DND-41 (cell line): Measurements from ENCODE around the gene SLC24A3.

Experiments used
- ATAC-seq: fragments of 200-7000 bp; cut with Tn5 transposase; 3 replicates; pipeline ENCODE4 v1.9.1; 2021; ENCODE audit warnings: low read depth; ENCODE audit not compliant: insufficient read depth
- DNase-seq: peaks from one replicate; pipeline ENCODE4 v3.0.0-alpha.2; 2020
- H2AFZ ChIP-seq: 2 replicates; pipeline ENCODE4 v1.6.0; 2012; ENCODE audit warnings: low read depth, low read length
- H3K27ac ChIP-seq: 2 replicates; pipeline ENCODE4 v1.5.1; 2012; ENCODE audit warnings: low read length, inconsistent platforms
- H3K27me3 ChIP-seq: fragments of 200-600 bp; sonication (generic); 2 replicates; pipeline ENCODE4 v1.6.0; 2012; ENCODE audit warnings: low read length, mild to moderate bottlenecking, inconsistent platforms; ENCODE audit not compliant: insufficient read depth, poor library complexity
- H3K36me3 ChIP-seq: 2 replicates; pipeline ENCODE4 v1.5.1; 2012; ENCODE audit warnings: low read length, inconsistent platforms; ENCODE audit not compliant: insufficient read depth
- H3K4me1 ChIP-seq: 2 replicates; pipeline ENCODE4 v1.5.1; 2012; ENCODE audit warnings: mild to moderate bottlenecking, low read length; ENCODE audit not compliant: insufficient read depth
- H3K4me2 ChIP-seq: 2 replicates; pipeline ENCODE4 v1.6.0; 2012; ENCODE audit warnings: mild to moderate bottlenecking, moderate library complexity, low read length, inconsistent platforms; ENCODE audit not compliant: insufficient read depth
- H3K4me3 ChIP-seq, 2 experiments: fragments of 200-600 bp in 1 of 2; shearing (Covaris generic) in 1 of 2; 2 replicates each; pipeline ENCODE4 v1.5.1; 2012 to 2016; ENCODE audit warnings: inconsistent platforms in 2 of 2, low read length in 2 of 2, mild to moderate bottlenecking in 2 of 2, low read depth in 1 of 2, moderate library complexity in 1 of 2
- H3K79me2 ChIP-seq: 2 replicates; pipeline ENCODE4 v1.6.0; 2012; ENCODE audit warnings: low read length, inconsistent platforms; ENCODE audit not compliant: insufficient read depth
- H3K9ac ChIP-seq: 2 replicates; pipeline ENCODE4 v1.6.0; 2012; ENCODE audit warnings: low read depth, mild to moderate bottlenecking, inconsistent platforms, low read length, moderate library complexity
- H3K9me3 ChIP-seq: 2 replicates; pipeline ENCODE4 v1.5.1; 2012; ENCODE audit warnings: low read length, moderate library complexity, mild to moderate bottlenecking, inconsistent platforms; ENCODE audit not compliant: insufficient read depth, severe bottlenecking
- H4K20me1 ChIP-seq: 2 replicates; pipeline ENCODE4 v1.6.0; 2012; ENCODE audit warnings: low read length; ENCODE audit not compliant: insufficient read depth
- EZH2 ChIP-seq: IDR thresholded peaks from 3 replicates; pipeline ENCODE4 v1.6.1; 2012; ENCODE audit warnings: borderline replicate concordance, low read depth, mild to moderate bottlenecking, moderate library complexity, low read length, inconsistent platforms; ENCODE audit not compliant: severe bottlenecking
- TF ChIP-seq, protein P1 (sequence below): IDR thresholded peaks from 2 replicates; pipeline ENCODE4 v1.5.1; 2012; ENCODE audit warnings: borderline replicate concordance, low read length, moderate library complexity, mild to moderate bottlenecking; ENCODE audit not compliant: poor library complexity, severe bottlenecking; ENCODE audit errors: extremely low read depth

Gene SLC24A3

GRCh38 chr20:19427480-19427879, 215.0 kb downstream of the SLC24A3 start:
- H3K79me2 ChIP-seq = no peaks in the 10 kb centered on the region
- H3K27ac ChIP-seq = no peak overlapping the region
- no peaks in the 10 kb centered on the region for H3K27me3 ChIP-seq
- ATAC-seq (no peak), DNase-seq (no peak)
- no peak overlapping the region for H3K9ac ChIP-seq
- no peak overlapping the region for H3K4me3 ChIP-seq
- no peak overlapping the region for H2AFZ ChIP-seq
- no peak overlapping the region for H3K4me2 ChIP-seq
- H3K9me3 ChIP-seq = no peaks in the 10 kb centered on the region
- H3K4me1 ChIP-seq = no peaks in the 10 kb centered on the region
- no peak for TF ChIP-seq EZH2
- TF ChIP-seq, protein P1, sequence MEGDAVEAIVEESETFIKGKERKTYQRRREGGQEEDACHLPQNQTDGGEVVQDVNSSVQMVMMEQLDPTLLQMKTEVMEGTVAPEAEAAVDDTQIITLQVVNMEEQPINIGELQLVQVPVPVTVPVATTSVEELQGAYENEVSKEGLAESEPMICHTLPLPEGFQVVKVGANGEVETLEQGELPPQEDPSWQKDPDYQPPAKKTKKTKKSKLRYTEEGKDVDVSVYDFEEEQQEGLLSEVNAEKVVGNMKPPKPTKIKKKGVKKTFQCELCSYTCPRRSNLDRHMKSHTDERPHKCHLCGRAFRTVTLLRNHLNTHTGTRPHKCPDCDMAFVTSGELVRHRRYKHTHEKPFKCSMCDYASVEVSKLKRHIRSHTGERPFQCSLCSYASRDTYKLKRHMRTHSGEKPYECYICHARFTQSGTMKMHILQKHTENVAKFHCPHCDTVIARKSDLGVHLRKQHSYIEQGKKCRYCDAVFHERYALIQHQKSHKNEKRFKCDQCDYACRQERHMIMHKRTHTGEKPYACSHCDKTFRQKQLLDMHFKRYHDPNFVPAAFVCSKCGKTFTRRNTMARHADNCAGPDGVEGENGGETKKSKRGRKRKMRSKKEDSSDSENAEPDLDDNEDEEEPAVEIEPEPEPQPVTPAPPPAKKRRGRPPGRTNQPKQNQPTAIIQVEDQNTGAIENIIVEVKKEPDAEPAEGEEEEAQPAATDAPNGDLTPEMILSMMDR = no peak
- H3K36me3 ChIP-seq = no peaks in the 10 kb centered on the region
- H4K20me1 ChIP-seq = no peaks in the 10 kb centered on the region

DNA sequence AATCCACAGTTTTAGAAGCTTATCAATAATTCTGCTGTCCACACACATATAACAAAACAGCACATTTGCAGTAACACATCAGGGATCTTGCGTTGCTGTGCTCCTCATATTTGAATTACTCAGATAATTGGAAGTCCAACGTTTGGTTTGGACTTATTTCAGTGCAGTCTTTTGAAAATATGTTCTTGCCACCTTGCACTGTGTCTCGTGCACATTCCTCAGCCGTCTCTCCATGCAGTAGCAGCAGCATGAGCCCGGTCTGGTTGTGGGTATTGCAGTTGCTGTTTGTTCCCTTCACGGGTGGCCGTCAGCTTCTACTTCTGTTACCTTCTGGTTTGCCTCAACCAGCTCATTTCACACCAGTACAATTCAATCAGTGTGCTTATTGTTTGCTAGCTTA, 215.5 kb downstream of the SLC24A3 start:
- Histone ChIP-seq H3K4me1 (no peaks in the 10 kb centered on the region), H3K27ac (no peak overlapping the region), H3K9me3 (no peaks in the 10 kb centered on the region), H3K4me2 (no peak overlapping the region), H3K79me2 (no peaks in the 10 kb centered on the region), H2AFZ (no peak overlapping the region), H3K9ac (no peak overlapping the region), H4K20me1 (no peaks in the 10 kb centered on the region), H3K4me3 (no peak overlapping the region), H3K36me3 (no peaks in the 10 kb centered on the region), H3K27me3 (no peaks in the 10 kb centered on the region)
- ATAC-seq (no peak), DNase-seq (no peak)
- TF ChIP-seq EZH2 = no peak
- TF ChIP-seq, protein P1 = no peak

DNA sequence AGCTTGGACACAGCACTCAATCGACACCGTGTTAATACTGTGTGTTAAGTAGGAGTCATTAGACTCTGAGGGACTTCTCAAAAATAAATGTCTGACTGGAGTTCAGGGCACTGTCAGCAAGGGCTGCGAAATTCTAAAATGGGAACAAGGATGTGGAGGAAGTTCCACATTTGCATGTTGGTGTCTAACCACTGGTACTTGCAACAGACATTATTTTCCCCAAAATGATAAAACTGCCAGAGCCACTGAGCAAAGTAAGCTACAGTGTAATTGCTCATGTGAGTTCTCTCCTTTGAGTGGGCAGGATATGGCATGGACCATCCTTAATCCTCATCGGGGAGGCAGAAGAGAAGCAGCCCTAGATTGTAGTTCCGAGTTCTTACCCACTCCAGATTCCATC, 215.9 kb downstream of the SLC24A3 start:
- H3K9ac ChIP-seq = no peak overlapping the region
- no peak overlapping the region for H3K4me2 ChIP-seq
- no peak overlapping the region for H3K4me3 ChIP-seq
- ATAC-seq (no peak), DNase-seq (no peak)
- H4K20me1 ChIP-seq = no peaks in the 10 kb centered on the region
- H3K27ac ChIP-seq = no peak overlapping the region
- no peak overlapping the region for H2AFZ ChIP-seq
- H3K9me3 ChIP-seq = no peaks in the 10 kb centered on the region
- no peak for TF ChIP-seq EZH2
- TF ChIP-seq, protein P1 = no peak
- H3K36me3 ChIP-seq = no peaks in the 10 kb centered on the region
- no peaks in the 10 kb centered on the region for H3K4me1 ChIP-seq
- no peaks in the 10 kb centered on the region for H3K27me3 ChIP-seq
- no peaks in the 10 kb centered on the region for H3K79me2 ChIP-seq

DNA sequence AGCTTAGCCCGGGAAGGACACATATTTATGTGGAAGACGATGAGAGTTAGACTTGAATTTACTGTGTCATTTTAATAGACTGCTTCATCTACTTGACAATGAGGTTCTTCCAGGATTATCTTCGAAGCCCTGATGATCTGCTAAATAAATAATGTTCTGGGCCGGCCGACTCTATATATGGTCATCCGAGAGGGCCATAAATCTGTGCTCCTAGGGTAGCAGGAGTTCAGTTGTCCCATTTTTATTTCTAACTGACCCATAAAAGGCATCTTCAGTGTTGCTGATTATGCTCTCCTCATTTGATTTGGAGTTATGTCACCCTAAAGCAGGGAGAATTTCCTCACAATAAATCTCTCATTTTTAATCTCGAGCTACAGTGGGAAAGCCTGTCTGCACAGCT, 217.1 kb downstream of the SLC24A3 start:
- H3K9me3 ChIP-seq = no peaks in the 10 kb centered on the region
- H3K9ac ChIP-seq = no peak overlapping the region
- H3K27ac ChIP-seq = no peak overlapping the region
- no peaks in the 10 kb centered on the region for H3K79me2 ChIP-seq
- TF ChIP-seq EZH2 = no peak
- TF ChIP-seq, protein P1 = no peak
- no peaks in the 10 kb centered on the region for H3K27me3 ChIP-seq
- H3K4me3 ChIP-seq = no peak overlapping the region
- ATAC-seq (no peak), DNase-seq (no peak)
- H3K36me3 ChIP-seq = no peaks in the 10 kb centered on the region
- no peak overlapping the region for H2AFZ ChIP-seq
- no peaks in the 10 kb centered on the region for H3K4me1 ChIP-seq
- H3K4me2 ChIP-seq = no peak overlapping the region
- H4K20me1 ChIP-seq = no peaks in the 10 kb centered on the region
